GM21723 (cell line): Measurements from ENCODE around the gene CEP112.
"Not testable (repeated sequence)": the region's sequence is repeated elsewhere in the genome, so short reads cannot be mapped to it uniquely, and the experiment has no call there.

Experiments
- ATAC-seq: cut with Tn5 transposase; IDR thresholded peaks from one replicate; pipeline ENCODE4 v1.9.1; 2021; ENCODE audit warnings: mild to moderate bottlenecking, moderate library complexity; ENCODE audit not compliant: unreplicated experiment

Gene CEP112

DNA sequence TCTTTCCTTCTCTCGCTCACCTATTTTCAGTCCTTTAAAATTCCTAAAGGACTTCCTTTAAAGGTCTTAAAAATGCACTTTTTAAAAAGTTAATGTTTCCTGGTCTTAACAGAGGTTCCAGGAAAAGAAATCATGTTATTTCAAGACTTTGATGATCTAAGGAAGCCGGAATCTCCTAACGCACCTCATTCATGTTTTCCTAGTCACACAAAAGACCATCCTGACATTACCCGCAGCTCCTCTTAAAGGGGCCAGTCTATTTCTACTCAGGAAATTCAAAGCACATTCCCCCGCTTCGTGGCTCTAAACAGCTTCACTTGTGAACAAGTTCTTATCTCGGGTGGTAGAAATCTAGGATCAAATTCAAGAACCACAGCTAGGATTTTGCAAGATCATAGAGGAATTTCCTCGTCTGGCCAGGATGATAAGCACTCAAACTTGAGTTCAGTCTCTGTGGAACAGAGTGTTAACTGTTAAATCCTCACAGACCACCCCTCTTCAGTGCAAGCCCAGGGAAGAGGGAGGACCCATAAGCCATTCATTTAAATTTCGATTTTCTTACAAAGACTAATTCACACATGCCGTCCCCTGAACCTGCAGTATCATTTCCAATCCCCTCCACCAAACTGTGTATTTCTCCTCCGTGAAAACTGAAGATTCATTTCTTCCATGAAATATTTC, 493.4 kb downstream of the CEP112 start:
- no peak for ATAC-seq

DNA sequence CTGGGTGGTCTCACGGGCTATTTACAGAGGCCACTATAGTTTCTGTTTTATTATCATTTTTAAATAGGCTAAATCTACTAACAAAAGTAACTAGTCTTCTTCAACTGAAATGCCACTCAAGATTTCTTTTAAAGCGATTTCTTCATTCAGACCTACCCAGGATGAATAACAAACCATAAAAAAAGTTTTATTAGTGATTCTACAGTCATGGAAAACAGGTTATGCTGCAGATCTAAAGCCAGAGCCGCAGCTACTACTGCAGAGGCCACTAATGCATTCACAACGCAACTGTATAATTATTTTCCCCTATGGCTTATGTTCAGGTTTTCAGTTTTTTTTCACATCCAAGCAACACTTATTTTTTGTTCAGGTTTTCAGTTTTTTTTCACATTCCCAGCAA, 494.3 kb downstream of the CEP112 start:
- no peak for ATAC-seq

DNA sequence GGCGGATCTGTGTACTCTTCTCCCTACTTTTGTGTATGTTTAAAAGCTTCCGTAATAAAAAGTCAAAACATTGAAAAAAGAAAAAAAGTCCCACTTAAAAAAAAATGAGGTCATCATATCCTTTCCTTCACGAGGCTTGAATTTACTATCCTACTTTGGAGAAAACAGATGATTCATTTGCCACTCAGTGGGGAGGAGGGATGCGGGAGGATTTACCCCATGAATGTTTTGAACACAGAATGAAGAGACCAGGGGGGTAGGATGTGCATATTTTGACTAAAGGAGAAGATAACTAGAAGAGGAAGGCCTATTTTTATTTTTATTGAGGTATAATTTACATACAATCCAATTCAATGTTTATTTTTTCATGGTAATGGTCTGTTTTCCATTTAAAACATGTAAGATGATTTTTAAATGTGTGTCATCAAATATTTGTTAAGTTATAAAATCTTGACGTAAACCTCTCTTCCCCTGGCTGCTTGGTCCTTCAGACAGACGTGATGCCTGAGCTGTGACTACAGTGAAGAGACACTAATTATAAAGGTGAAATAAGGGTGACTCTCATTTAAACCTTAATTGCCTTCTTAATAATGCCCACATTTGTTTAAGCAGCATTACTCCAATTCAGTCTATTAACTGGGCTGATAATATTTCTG, 495.1 kb downstream of the CEP112 start:
- no peak for ATAC-seq

DNA sequence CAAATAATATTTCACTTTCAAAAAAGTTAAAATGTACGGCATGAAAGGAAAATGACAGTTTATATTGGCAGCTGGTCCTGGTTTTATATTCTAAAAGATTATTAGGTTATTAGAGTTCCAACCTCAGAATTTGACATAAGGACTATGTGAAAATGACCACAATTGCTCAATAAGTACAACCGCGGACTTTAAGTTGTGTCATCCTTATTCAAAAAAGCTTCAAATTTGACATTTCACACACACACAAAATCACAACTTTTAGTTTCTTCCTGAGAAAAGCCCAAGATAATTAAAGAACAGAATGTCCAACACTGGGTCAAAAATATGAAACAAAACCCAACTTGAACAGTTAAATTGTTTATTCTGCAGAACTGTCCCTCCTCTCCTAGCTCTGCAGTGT, 497.3 kb downstream of the CEP112 start:
- ATAC-seq, result no peak

DNA sequence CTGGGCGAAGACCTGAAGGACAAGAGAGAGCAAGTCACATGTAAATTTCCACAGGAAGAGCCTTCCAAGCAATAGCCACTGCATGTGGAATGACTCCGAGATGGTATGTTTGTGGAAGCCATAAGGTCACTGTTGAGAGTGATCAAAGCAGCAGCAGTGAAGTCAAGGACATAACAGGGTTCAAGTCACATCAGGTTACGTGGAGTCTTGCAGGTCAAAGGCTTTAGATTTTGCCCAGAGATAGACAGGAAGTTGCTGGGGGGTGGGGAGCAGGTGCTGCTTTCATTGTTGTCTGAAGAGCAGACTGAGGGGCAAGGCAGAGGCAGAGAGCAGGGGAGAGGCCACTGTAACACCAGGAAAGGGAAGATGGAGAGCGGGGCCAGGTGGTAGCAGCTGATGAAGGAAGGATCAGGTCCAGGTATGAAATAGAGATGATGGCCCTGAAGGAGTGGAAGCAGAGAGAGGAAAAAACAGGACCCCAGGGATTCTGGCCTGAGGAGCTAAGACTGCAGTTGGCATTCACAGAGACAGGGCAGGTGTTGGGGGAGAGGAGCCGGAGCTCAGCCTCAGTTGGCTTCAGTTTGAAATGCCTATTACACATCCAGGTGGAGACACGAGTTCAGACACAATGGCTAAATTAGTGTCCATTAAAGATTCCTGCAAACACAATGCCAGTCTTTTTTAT, 501.2 kb downstream of the CEP112 start:
- ATAC-seq, result no peak

DNA sequence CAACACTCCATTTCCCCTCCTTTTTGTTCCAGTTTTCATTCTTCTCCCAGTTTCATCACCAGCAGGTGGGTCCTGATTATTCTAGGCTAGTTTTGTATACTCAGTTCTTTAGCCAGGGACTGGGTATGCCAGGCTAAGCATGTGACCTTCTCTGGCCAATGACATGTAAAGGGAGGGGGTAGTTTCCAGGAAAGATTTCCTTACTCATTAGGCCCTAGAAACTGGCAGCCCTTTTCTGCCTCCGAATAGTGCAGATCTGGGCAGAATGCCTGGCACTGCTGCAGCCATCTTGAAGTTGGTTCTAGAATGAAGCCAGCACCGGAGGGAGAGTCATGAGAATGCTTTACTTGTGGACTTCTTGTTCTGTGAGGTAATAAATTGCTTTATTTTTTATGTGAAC, 503.6 kb downstream of the CEP112 start:
- ATAC-seq, result no peak

DNA sequence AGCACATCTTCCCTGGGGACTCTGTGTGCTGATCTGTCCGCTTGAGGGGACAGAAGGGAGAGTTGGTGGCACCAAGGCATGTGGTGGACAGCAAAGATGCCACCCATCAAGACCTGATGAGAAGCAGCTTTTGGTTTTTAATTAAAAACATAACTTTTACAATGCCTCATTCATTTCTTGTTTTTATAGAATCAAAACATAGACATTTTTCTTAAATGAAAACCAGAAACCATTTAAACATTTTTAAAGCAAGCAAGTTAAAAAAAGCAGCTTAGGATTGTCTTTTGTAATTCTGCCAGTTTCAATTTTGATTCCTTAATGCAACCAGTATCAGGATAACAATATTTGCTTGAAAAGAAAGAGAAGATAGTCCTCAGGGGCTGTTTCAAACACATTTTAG, 506.8 kb downstream of the CEP112 start:
- ATAC-seq, result no peak

DNA sequence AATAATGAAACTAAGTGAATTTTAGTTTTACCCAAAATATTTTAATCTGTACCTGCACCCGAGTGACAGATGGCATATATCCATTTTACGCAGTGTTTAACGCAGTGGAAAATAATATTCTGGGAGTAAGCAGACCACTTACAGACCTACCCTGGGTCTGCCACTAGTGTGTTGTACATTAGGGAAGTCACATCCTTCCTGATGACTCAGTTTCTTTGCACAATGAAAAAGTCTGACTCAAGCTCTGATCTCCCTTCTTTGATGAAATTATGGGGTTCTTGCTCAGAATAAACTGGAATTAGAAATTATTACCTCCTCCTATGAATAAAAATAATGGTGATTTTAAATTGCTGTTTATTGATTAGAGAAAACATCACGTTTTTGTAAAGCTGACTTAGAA, 507.3 kb downstream of the CEP112 start:
- no peak for ATAC-seq

DNA sequence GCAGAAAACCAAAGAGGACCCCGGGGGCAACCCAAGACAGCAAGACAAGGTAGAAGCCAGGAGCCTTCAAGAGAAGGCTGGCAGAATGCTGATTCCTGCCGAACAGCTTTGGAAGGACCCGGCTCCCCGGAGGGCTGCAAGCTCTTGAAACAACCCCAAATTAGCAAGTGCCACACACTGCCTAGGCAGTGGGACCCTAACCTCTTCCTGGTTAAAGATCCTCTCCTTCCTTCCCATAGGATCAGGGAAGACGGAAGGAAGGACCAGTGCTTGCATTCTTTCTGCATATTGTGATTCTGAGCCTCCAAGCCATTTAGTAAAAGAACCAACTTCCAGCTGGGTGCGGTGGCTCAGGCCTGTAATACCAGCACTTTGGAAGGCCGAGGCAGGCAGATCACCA, 508.5 kb downstream of the CEP112 start:
- ATAC-seq, result no peak

DNA sequence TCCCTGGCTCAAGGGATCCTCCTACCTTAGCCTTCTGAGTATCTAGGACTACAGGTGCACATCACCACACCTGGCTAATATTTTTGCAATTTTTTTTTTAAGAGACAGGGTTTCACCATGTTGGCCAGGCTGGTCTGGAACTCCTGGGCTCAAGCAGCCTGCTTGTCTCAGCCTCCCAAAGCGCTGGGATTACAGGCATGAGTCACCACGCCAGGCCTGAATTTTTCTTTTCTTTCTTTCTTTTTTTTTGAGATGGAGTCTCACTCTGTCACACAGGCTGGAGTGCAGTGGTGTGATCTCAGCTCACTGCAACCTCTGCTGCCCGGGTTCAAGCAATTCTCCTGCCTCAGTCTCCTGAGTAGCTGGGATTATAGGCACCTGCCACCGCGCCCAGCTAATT, 510.2 kb downstream of the CEP112 start:
- ATAC-seq, result not testable (repeated sequence)

DNA sequence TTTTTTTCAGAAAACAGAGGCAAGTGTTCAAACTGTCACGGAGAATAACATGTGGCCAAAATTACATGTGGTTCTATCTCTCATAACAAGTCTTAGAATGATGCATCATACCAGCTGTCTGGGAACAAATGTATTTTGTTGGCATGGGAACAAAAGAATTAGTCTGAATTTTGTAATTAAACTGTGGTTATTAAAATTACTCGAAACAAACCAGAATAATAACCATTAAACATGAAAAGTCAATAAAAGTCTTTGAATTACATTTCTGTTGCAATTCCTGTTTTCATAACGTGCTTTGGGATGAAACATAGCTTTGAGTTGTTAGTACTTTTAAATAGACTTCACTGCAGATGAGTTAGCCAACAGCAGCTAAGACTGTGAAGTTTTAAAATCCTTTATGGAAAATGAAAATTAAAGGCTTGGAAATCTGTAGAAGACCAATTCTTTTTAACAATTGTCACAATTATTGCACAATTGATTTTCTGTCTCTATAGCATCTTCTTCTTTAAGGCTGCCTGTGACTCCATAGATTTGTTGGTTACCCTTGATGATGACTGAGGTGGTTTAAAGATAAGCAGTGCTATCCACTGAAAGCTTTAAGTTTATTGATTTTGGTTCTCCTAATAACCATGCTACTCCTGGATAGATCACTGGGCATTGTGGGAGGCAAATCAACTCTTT, 512.6 kb downstream of the CEP112 start:
- ATAC-seq, result no peak

DNA sequence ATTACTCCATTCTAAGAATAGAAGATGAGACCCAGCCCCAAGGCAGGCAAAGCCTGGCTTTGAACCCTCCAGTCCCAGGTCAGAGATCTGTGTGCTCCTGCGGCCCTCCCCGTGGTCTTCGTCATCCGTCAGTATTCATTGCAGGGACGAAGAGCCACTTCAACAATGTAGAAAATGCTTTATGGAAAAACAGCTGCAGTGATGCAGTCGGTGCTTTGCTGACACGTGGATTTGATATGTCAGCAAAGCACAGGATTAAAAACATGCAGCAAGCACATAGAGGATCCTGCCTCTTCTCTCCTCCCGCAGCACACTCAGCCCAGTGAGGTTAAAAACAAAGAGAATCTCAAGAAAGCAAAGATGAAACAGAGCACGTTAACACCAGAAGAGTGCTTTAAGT, 513.4 kb downstream of the CEP112 start:
- ATAC-seq, result no peak

DNA sequence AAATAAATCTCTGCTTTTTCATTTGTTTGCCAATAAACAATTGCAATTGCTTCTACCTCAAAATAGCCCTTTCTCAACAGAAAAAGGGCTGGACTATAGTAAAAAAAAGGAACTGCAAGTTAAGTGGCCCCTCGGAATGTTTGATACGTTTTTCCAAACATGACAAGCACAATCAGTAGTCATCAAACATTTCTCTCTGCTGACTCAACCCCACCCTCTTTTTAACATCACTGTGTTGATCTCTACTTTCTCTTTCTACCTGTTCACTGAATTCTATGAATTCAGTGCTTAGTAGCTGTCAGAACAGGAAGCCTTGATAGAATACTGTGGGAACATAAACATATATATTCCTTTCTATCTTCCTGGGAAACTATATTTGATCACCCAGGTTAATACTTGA, 514.0 kb downstream of the CEP112 start:
- no peak for ATAC-seq

DNA sequence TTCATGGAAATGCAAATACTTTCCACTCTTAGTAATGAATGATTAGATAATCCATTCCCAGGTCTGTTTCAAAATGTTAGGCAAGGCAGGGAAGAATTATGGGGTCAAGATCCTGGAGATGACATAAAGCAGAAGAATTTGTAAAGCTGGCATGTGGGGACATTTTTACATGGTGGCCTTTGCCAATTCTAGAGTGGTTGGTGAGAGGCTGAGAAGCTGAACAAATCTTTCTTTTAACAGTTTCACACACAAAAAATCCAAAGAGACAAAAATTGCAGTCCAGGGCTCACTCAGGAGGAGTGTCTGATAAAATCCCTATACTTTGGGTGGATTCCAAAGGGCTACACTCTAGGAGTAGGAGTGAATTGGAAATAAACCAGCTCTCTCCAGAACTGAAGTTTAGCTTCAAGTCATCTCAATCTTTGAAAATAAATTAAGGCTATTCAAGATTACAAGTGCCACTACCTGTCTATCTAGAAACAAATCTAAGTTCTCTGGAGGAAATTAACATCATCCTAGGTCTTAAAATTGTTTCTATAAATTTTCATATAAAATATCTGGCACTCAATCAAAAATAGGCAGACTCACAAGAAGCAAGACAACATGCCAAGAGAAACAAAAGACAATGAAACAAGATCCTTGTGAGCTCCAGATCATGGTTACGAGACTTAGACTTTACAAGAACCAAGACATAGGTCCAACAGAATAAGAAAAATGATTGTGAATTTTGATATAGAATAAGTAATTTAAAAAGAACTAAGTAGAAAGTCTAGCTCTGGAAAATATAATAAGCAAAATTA, 517.5 kb downstream of the CEP112 start:
- ATAC-seq, result no peak

DNA sequence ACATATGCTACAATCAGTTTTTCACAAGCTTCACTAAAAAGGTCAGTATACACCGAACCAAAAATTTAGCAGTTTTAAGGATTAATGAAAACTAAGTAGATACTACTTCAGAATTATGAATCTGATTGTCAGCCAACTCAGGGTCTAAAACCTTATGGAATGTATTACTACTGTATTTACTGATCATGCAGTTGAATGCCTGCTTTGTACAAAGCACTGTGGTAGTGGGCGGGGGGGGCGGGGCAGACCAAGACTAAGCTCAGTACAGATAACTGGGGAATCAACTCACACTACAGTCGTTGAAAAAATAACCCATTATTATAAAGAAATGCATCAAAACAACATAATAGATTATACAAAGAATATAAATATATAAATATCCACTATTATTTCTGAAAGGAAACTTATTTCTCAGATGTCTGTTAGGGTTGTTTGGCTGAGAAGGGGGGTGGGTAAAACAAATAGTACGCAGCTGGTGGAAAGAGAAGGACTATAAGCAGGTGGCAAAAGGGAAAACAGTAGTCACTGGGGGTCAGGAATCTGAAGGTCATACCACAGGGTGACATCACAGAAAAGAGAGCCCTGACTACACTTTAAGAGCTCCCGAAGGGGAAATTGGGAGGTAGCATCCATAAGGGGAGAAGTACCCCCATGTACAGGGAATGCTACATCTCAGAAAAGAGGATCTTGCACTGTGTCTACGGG, 521.1 kb downstream of the CEP112 start:
- ATAC-seq, result no peak

DNA sequence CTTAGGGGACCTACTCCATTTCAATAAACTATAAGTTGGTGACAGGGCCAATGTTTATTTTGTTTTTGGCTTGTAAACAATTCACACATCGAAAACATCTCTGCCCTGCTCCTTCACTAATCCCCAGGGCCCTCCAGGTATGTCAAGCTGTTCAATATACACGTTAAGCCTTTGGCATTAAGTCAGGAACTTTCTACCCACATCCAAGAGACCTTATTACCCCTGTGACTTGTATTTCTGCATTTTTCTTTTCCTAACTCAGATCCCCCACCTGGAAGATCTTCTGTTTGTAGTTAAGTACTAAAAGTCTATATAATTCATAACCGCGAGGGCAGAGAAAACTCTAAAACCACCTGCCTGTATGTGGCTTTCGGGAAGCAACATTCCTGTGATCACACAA, 523.7 kb downstream of the CEP112 start:
- ATAC-seq, result no peak

DNA sequence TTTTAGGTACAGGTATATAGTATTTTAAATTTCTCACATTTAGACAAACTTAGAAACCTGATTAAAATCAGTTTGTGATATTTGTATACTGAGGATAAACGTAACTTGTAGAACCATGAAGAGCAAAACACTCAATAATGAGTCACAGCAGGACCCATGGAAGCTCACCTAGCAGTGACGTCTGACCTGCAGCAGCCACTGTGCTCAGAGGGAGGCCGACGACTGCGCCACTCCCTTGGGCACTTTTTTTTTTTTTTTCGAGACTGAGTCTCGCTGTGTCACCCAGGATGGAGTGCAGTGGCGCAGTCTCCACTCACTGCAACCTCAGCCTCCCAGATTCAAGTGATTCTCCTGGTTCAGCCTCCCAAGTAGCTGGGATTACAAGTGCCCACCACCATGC, 524.3 kb downstream of the CEP112 start:
- no peak for ATAC-seq

DNA sequence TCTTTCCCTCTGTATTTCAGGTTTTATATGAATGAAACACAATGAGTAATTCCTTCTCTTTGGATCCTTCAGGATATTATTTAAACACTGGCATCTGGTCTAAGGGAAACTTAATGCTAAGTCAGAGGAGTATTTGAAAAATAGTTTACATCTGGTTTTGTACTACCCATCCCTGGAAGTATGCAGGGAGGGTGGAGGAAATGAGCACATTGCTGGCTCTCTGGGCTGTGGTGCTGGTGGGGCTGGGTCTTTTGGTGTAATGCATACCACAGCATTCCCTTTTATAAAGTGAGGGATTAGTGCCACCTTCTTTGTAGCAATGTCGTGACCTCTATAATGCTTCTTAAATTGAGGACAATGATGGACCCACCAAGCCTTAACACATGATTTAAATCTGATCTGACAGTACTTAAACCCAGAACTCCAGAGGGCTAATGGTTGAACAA, 525.0 kb downstream of the CEP112 start:
- ATAC-seq, result no peak

DNA sequence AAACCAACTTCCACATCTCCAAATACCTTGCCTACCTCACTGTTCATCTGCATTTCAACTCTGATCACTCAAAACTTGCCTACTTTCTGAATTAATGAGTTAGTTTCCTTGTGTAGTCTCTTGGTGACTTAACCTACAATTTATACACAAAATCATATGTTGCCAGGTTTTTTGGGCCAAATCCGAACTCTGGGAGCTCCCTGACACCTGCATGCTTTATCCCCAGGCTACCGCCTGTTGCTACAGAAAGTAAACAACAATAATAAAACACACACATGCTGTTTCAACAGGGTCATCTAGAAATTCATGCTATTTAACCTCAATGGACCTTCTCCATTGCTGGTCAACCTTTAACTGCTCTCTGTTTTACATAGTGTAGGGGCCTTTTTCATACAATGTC, 526.0 kb downstream of the CEP112 start:
- ATAC-seq, result no peak

DNA sequence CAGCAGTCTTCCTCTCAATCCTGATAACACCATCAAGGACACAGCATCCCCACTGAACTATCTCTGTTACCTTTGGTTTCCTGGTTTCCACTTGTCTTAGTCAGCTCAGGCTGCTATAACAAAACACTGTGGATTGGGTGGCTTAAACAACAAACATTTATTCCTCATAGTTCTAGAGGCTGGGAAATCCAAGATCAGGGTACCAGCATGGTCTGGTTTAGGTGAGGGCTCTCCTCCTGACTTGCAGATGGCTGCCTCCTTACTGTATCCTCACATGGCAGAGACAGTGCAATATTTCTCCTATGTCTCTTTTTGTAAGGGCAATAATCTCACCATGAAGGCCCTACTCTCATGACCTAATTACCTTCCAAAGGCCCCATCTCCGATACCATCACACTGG, 527.2 kb downstream of the CEP112 start:
- ATAC-seq, result no peak
